NCI-H1105 treated with DMSO at 0.1 percent for 48 hours (cell line): Measurements from ENCODE around the gene IFT25.
A peak's percentile ranks its signal among the peaks of the same experiment; 100 is the strongest.

Source experiments
- DNase-seq: peaks from one replicate; lab custom pipeline; 2025; lab: John Stamatoyannopoulos, UW

Gene IFT25

DNA sequence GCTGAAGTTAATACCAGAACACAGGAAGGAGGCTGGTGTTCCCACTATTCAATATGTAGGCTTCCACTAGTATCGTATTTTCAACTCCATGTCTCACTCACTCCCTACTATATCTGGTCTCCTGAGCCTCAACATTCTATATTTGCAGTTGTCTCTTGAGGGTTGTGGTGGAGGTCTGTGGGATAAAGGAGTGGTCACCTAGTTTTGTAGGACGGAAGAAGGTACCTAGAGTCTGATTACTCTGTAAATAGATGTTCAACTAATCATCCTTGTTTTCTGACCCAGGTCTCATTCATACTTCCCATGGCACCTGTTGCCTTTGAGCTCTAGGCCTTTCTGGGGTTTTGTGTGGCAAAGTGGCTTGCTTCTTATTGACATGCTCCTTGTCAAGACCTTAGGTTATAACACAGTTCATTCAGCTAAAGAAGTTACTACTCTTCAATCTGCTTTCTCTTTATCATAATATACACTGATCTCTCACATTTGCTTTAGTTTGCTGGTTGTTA lies 18.1 kb downstream of the IFT25 start:
- no peak for DNase-seq

DNA sequence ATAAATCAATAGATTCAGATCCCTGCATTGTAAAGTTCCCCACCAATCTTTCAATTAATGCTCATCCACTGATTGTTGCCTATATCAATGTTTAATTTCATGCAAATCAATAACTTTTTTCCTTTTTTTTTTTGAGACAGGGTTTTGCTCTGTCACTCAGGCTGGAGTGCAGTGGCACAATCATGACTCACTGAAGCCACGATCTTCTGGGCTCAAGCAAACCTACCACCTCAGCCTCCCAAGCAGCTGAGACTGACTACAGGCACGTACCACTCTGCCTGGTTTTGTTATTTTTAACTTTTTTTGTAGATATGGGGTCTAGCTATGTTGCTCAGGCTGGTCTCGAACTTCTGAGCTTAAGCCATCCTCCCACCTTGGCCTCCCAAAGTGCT lies 25.8 kb downstream of the IFT25 start:
- no peak for DNase-seq

DNA sequence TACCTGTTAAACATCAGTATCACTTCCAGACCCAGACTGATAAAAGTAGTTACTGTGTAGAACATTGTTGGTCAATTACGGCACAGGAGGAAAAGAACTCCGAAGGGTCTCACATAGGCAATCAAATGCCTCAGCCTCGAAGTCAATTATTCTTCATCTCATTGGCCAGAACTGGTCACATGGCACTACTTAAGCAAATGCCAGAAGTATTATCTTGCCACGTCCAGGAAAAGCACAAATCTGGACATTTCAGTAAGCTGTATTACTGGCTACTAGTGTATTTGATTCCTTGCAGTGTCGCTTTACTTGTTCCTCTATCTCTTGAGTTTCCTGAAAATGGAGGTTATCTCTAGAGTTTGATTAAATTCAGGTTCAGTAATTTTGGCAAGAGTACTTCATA lies 27.2 kb downstream of the IFT25 start:
- DNase-seq = no peak

DNA sequence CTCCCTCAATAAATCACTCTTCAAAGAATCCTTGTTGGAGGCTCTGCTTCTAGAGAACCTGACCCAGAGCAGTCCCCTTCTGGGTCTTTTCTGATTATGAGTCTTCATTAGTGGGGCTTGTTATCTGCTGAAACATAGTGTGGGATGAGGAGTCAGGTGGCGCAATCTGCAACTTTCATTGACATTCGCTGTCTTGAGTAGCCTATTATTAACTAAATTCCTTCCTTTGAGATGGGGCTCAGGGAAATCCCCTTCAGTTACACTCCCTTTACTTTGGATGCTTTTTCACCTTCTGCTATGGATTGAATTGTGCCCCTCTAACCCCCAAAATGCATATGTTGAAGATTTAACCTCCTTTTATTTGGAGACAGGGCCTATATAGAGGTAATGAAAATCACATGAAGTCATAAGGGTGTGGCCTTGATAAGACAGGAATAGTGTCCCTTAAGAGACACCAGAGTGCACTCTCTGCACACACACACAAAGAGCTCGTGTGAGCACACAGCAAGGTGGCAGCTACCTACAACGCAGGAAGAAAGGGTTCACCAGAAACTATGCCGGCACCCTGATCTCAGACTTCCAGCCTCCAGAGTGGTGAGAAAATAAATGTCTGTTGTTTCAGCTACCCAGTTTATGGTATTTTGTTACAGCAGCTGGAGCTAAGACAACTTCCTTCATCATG lies 32.0 kb downstream of the IFT25 start:
- no peak for DNase-seq

DNA sequence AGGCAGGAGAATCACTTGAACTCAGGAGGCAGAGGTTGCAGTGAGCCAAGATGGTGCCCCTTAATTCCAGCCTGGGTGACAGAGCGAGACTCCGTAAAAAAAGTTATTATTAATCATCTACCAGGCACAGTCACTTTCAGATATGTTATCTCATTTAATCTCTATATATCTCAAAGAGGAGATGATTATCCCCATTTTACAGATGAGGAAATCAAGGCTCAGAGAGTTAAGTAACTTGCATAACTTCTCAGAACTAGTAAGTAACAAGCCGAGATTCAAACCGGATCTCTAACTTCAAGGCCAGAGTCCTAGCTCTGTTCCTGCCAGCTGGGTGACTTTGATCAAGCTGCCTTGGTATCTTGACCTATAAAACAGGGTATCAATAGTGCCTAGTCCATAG lies 34.1 kb downstream of the IFT25 start:
- no peak for DNase-seq

DNA sequence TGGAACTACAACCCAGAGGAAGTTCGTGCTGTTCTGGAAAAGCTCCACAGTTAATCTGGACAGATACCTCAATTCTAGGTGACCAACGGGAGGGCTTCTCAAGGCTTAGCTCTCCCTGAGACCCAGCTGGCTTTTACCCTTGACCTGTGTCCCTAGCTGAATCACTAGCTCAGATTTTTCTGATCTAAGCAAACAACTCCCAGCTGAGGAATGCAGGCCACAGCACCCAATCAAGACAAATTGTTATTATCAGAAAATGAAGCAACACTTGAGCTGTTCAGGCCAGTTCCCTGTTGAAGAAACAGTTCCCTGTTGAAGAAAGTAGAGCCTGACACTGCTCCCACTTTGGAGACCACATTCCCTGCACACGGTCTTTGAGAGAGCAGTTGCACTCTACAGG lies 35.6 kb downstream of the IFT25 start:
- no peak for DNase-seq

DNA sequence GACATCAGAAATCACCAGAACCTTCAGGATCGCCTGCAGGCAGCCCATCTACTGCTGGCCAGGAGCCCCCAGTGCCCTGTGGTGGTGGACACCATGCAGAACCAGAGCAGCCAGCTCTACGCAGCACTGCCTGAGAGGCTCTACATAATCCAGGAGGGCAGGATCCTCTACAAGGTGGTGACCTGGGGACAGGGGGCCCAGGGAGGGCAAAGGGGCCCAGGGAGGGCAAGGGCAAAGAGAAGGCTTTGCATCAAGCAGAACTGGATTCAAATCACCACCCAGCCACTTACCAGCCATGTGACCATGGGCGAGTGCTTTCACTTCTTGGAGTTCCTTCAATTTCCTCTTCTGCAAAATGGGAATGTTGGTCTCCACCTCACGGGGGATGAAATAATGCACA lies 39.4 kb downstream of the IFT25 start:
- no peak for DNase-seq

DNA sequence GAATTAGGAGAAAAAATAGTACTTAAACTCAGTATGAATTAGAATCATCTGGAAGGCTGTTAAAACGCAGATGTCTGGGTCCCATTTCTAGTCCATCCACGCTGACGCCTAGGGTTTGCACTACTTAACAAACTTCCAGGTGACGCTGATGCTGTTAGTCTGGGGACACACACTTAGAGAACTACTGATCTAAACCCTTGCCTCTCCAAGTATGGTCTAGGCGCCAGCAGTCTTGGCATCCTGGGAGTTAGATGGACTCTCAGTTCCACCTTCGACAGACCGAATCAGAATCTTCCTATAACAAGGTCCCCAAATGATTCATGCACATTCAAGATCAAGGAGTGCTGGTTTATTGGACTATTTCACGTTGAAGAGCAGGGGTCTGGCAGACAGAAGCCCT lies 40.0 kb downstream of the IFT25 start:
- DNase-seq = no peak

DNA sequence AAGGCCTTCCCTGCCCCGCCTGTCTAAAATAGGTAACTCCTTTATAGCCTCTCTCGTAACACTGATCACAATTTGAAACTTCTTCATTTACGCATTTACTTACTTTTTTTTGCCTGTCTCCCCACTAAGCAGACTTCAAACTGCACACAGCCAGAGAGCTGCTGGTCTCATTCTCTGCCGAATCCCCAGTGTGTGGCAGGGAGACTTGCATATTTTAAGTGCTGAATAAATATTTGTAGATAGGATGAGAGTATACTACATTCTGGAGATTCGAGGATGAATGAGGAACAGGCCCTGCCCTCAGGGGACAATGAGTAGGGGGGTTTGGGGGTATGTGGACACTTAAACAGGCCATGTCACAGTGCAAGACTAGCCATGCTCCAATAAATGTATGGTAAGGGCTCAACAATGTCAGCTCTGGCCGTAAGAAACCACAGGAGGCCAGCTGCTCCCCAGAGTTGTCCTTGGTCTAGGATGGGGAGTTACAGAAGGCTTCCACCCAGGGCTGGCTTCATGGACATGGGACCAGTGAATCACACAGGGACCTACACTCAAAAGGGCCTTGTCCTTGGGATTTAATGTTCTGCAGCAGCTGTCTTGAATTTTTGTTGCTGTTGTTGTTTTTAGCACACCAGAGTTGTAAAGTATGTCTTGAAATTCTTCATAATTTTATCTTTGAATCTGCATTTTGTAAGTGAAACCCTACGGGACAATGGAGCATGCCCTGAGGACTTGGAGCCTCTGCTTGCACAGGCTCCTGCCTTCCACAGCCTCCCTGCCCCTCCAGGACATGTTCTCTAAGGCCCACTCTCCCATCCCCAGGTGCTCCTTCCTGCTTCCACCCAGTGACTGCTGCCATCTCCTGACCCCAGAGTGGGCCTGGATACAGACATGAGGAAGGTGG lies 43.0 kb downstream of the IFT25 start:
- DNase-seq = no peak

DNA sequence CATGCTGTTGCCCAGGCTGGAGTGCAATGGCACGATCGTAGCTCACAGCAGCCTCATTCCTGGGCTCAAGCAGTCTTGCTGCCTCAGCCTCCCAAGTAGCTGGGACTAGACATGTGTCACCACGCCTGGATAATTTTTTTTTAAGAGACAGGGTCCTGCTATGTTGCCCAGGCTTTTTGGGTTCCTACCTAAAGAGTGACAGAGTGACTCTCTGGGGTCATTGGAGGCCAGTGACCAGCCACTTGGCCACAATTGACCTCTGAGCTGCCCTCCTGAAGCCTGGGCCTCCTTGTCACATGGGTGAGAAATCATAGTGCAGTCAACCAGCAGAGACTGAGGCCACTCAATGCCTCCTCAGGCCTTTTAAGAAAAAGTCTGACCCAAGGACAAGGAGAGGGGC lies 45.8 kb downstream of the IFT25 start:
- no peak for DNase-seq

DNA sequence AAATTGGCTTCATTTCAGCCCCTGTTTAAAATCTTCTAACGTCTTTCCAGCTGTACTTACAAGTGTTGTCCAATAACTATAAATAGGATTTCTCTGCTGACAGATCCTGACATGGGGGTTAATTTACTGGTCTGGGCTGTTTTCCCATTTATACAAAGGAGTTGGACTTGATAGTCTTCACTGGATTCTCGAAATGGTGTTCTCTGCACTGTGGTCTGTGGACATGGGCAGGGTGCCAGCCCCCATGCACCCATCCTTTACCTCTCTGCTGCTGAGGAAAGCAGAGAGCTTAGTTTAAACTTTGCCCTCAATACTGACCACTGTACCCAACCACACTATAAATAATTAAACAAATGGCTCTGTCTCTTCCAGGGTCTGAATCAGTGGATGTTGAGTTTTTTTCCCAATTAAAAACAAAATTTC lies 46.3 kb downstream of the IFT25 start:
- DNase-seq = peak; percentile 67

DNA sequence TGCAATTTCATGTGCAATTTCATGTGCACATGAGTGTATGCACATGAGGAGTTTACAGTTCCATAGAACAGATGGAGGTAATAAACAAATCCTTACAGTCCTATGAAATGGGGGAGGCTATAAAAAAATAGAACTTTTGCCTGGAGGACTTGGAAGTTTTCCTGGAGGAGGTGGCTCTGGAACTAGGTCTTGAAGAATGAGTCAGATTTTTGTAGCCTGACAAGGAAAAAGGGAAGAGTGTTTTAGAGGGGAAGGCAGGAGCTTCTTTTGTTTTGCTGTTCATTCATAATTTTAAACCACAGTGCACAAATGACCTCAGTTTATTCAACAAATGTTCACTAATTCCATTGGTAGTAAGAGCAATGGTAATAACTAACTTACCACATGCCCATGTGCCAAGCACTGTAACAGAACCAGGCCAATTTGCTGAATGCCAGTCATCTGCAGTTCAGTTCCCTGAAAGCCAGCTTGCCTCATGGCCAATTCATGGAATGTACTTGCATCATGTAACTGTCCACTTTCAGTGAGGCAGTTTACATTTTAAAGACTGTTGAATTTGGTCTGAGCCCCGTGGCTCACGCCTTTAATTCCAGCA lies 48.8 kb downstream of the IFT25 start:
- DNase-seq = no peak

DNA sequence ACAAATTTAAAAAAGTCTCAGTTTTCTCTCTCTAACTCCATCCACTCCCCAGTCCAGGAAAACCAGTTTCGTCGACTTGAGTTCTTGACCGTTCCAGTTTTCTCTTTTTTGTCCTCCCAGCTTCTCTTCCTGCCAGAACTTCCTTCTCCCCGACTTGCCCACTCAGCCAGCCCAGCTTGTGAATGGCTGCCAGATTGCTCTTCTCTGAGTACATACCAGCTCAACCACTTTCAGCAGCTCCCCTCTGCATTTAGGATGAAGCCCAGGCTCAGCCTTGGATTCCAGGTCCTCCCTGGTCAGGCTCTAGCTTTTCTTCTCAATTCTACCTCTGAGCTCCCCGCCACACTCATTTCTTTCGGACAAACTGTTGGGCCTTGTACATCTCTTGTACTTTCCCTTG lies 50.1 kb downstream of the IFT25 start:
- DNase-seq = no peak

DNA sequence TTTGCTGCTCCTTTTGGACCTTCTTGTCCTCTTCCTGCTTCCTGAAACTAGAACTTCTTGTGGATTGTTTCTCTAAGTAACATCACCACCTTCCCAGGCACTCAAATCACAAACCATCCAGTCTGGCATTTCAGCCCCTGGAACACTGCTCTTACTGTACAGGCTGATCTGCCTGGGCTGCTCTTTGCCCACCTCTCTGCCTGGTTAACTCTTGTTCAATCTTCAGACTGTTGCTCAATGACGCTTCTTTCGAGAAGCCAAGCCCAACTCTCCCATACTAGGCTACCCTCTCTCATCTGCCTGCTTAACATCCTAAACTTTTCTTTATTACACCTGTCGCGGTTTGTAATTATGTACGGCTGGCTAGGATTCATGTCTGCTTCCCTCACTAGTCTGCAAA lies 50.9 kb downstream of the IFT25 start:
- no peak for DNase-seq

DNA sequence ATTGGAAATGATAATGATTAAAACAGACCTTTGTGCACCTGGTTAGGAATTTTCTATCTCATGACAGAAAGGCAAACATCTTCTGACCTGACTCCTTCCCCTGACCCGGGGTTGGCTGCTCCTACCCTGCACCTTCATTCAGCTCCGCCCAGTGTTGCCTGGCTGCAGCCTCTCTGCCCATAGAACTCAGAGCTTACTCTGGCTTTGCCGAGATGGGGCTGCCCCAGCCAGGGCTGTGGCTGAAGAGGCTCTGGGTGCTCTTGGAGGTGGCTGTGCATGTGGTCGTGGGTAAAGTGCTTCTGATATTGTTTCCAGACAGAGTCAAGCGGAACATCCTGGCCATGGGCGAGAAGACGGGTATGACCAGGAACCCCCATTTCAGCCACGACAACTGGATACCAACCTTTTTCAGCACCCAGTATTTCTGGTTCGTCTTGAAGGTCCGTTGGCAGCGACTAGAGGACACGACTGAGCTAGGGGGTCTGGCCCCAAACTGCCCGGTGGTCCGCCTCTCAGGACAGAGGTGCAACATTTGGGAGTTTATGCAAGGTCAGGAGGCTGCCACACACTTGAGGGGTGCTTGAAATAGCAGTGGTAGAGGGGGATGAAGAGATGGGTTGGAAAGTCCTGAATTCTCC lies 51.4 kb downstream of the IFT25 start, which contains the start of gene DIO1:
Gene DIO1 (plus strand): TSS at position 189 of the 638 bp plus-strand sequence. CDS start 24 bp downstream, at position 213.
- DNase-seq = no peak

DNA sequence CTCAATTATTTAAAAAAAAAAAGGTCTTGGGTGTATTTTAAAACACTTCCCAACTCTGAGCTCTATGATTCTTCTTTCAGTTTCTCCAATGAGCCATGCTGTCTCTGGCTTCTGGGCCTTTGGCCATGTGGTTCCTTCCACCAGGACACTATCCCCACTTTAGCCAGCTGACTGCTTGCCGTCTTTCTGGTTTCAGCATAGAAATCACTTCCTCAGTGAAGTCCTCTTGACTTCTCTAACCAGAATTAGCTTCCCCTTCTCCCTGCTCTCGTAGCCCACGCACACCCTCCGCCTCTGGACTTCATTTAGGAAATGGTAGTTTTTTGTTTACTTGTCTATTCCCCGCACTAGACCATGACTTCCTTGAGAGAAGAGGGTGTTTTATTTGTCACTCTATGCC lies 52.6 kb downstream of the IFT25 start:
- DNase-seq = no peak

DNA sequence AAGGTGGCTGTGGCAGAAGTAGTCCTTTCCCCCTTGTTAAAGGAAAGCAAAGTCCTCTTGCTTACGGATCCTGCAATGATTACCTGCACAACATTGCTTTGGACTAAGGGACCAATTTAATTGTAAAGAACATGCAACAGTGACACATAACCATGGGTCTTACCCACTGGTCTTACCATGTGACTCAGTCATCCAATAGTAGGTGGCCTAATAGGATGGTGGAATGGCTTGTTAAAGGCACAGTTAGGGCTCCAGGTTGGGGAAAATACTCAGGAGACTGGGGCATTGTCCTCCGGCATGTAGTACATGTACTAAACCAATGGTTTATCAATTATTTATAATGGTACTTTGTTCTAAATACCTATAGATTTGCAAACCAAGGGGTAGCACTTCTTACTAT lies 53.8 kb downstream of the IFT25 start:
- no peak for DNase-seq

DNA sequence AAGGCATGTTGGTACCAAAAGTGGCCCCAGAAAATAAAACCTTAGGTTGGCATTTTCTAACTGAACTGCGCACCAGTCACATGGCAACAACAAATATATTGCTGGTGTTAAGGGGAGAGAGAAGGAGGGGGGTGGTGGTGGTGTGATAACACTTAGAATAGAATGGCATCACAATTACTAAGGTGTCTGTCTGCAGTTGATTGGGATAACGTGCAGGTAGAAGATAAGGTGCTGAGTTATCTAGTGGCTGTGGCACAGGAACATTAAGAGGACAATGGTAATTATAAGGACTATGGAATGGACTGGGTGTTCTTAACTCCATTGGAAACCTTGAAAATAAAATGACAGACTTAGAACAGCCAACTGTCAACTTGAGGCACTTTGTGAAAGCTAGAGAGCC lies 54.5 kb downstream of the IFT25 start:
- DNase-seq = no peak

DNA sequence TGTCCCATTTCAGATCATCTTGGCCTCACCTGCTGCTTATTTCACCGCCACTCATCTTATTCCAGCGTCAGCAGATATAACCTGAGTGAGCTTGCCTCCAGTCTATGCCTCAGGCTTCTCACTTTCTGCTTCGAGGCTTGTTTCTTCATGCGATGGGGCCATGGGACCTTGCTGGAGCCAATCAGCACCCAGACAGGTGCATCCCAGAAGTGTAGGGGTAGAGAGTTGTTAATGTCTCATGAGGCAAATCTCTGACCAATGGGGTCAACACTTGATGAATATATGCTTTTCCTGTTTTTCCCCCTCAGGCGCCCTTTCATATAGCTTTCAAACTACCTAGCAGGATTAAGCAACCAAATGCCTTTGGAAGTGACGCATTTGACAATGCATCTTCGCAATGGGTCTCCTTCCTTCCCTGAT lies 55.0 kb downstream of the IFT25 start:
- DNase-seq = no peak

DNA sequence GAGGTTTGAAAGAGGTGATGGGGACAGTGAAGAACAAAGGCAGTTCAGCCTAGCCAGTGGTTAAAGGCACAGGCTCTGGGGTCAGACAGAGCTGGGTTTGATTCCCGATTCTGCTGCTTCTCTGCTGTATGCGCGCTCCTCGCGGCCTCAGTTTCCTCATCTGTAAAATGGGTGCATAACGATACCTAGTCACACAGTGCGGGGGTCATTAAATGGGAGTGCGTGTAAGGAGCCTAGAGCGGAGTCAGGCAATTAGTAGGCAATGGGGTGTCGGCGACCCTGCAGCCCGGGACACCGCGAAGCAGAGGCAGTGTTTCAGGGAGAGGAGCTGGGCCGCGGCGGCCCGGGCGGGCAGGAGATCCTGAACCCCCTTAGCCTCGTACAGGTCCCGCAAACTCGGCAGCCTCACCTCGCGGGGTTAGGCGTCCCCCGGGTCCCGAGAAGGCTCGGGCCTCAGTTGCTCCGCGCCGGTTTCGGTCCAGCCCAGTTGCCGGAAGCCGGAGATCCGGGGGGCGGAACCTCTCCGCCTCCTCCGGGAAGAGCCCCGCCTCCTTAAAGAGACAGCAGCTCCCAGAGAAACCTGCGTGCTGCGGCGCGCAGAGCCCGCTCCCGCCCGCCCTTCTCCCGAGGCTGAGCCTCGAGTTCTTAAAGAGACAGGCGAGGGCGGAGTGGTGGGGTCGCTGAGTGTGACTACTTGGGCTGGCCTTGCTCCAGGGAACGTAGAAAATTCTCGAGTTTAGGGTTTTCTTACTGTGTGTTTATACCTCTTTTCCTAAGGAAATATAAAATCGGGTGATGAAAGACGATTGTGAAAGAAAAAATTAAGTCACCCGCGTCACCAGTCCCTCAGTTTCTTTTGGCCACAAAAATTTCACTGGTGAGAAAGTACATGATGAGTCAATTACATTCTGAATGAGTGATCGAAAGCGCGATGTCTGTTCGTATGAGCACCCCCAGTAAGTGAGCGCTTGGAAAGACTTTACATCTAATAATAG lies 55.9 kb downstream of the IFT25 start, which contains the start of gene YIPF1:
Gene YIPF1 (minus strand): TSS at position 494 of the 995 bp plus-strand sequence. CDS start 860 bp downstream, outside the sequence.
- DNase-seq = peak; percentile 88

DNA sequence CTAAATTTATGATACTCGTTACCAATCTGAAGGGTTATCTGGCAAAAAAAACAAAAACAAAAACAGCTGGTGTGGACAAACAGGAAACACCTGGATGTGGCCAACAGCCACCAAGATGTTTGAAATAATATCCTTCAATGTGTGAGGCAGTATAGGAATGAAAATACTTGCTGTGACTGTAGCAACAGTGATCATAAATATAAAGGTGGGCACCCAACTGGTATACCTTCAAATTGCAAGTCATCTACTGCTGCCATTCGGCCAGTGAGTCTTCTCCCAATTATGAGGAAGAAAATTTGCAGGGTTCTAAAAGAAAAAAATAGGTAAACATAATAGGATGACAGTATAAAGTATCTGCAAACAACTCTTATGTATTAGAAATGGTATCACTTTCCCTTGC lies 56.8 kb downstream of the IFT25 start:
- no peak for DNase-seq
